Trophoblast cell (in vitro differentiated cells and primary cell): ENCODE data around the gene FAM53A.

Source experiments
- DNase-seq, 2 donors: peaks; one replicate each; pipeline ENCODE4 v3.0.0-alpha.2; 2016
- H2AFZ ChIP-seq: 2 replicates; pipeline ENCODE4 v1.6.1; 2013; ENCODE audit warnings: low read length, moderate library complexity, mild to moderate bottlenecking; ENCODE audit not compliant: insufficient read depth, poor library complexity
- H2AK5ac ChIP-seq: 2 replicates; pipeline ENCODE4 v1.6.1; 2013; ENCODE audit warnings: mild to moderate bottlenecking, low read length
- H2BK120ac ChIP-seq: 2 replicates; pipeline ENCODE4 v1.6.1; 2013; ENCODE audit warnings: low read length, mild to moderate bottlenecking, moderate library complexity; ENCODE audit not compliant: insufficient read depth, poor library complexity
- H2BK12ac ChIP-seq: 2 replicates; pipeline ENCODE4 v1.6.1; 2013; ENCODE audit warnings: mild to moderate bottlenecking, low read length, moderate library complexity
- H2BK5ac ChIP-seq: 2 replicates; pipeline ENCODE4 v1.6.1; 2013; ENCODE audit warnings: low read length, low read depth, moderate library complexity, mild to moderate bottlenecking; ENCODE audit not compliant: poor library complexity
- H3K14ac ChIP-seq: 2 replicates; pipeline ENCODE4 v1.6.1; 2013; ENCODE audit warnings: mild to moderate bottlenecking, low read length
- H3K18ac ChIP-seq: 2 replicates; pipeline ENCODE4 v1.6.1; 2013; ENCODE audit warnings: mild to moderate bottlenecking, low read length
- H3K23ac ChIP-seq: 2 replicates; pipeline ENCODE4 v1.6.1; 2013; ENCODE audit warnings: low read length
- H3K27ac ChIP-seq: 2 replicates; pipeline ENCODE4 v1.5.1; 2013; ENCODE audit warnings: low read depth, mild to moderate bottlenecking, inconsistent platforms, low read length, moderate library complexity
- H3K27me3 ChIP-seq: 2 replicates; pipeline ENCODE4 v1.6.1; 2013; ENCODE audit warnings: inconsistent platforms, mild to moderate bottlenecking, low read length, moderate library complexity; ENCODE audit not compliant: insufficient read depth
- H3K36me3 ChIP-seq, 2 experiments: 1 replicate in 1 of 2; 2 replicates in 1 of 2; pipeline ENCODE4 v1.6.1; 2013; ENCODE audit warnings: low read length in 2 of 2, mild to moderate bottlenecking in 2 of 2, moderate library complexity in 1 of 2; ENCODE audit not compliant: insufficient read depth in 2 of 2, control insufficient read depth in 1 of 2
- H3K4ac ChIP-seq: 2 replicates; pipeline ENCODE4 v1.6.1; 2013; ENCODE audit warnings: low read depth, mild to moderate bottlenecking, low read length, moderate library complexity
- H3K4me1 ChIP-seq, 2 experiments: 1 replicate in 1 of 2; 2 replicates in 1 of 2; pipeline ENCODE4 v1.6.1; 2013; ENCODE audit warnings: low read length in 2 of 2, mild to moderate bottlenecking in 2 of 2, moderate library complexity in 1 of 2; ENCODE audit not compliant: insufficient read depth in 2 of 2, control insufficient read depth in 1 of 2
- H3K4me2 ChIP-seq: 2 replicates; pipeline ENCODE4 v1.6.1; 2013; ENCODE audit warnings: inconsistent platforms, mild to moderate bottlenecking, low read length, moderate library complexity
- H3K4me3 ChIP-seq: 2 replicates; pipeline ENCODE4 v1.5.1; 2013; ENCODE audit warnings: mild to moderate bottlenecking, low read depth, low read length, inconsistent platforms
- H3K79me1 ChIP-seq: one replicate; pipeline ENCODE4 v1.6.1; 2013; ENCODE audit warnings: low read length
- H3K79me2 ChIP-seq: 2 replicates; pipeline ENCODE4 v1.6.1; 2013; ENCODE audit warnings: low read length, mild to moderate bottlenecking; ENCODE audit not compliant: control insufficient read depth, insufficient read depth, poor library complexity
- H3K9ac ChIP-seq: 2 replicates; pipeline ENCODE4 v1.6.1; 2013; ENCODE audit warnings: mild to moderate bottlenecking, low read length
- H3K9me3 ChIP-seq: 2 replicates; pipeline ENCODE4 v1.6.1; 2013; ENCODE audit warnings: low read depth, mild to moderate bottlenecking, control low read depth, inconsistent platforms, low read length; ENCODE audit not compliant: insufficient read depth
- H4K12ac ChIP-seq: 2 replicates; pipeline ENCODE4 v1.6.1; 2013; ENCODE audit warnings: low read depth, mild to moderate bottlenecking, low read length, moderate library complexity
- H4K8ac ChIP-seq: 2 replicates; pipeline ENCODE4 v1.6.1; 2013; ENCODE audit warnings: low read depth, mild to moderate bottlenecking, low read length, moderate library complexity
- H4K91ac ChIP-seq: one replicate; pipeline ENCODE4 v1.6.1; 2013; ENCODE audit warnings: low read depth, mild to moderate bottlenecking, low read length, moderate library complexity
- WGBS: extraction: QIAGEN DNeasy Blood & Tissue Kit; methylation state at CpG from one replicate; pipeline ENCODE4 v1.1.7; 2013; ENCODE audit warnings: missing lambda C conversion rate; ENCODE audit not compliant: insufficient read length, insufficient coverage; ENCODE audit errors: extremely low coverage; 5-methylcytosine and 5-hydroxymethylcytosine counted together

FAM53A gene

DNA sequence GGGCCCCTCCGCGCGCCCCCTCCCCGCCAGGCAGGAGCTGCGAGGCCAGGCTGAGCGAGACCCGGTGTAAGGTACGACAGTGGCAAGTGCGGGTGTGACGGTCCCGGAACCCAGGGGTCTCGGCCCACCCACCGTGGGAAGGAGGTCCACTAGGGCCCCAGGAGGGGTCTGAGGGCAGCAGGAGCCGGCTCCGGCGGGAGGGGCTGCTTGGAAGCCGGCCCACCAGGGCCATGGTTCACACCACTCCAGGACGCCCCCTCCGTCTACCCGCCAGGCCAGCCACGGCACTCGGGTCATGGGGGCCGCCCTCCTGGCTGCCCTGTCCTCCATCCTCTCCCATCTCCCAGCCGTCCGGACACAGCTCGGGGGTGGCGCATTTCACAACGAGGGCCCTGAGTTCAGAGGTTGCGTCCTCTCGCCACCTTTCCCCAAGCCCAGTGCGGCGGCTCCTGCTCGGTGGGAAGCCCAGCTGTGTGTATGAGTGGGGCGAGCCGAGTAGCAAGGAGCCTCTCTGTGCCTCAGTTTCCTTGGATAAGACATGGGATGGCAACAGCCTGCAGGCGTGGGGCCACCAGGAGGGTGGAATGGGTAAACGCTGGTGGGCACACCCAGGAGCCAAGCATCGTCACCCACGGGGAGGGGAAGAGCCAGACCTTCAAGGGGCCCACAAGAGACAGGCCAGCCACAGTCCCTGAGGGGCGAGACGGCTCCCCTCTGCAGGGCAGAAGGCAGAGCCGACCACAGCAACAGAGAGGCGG is 81.3 kb downstream of the FAM53A start:
- no peak overlapping the region for H4K12ac ChIP-seq
- no peak overlapping the region for H3K14ac ChIP-seq
- no CpG with 5 or more reads among the region's 43 CpGs for WGBS
- H4K91ac ChIP-seq, result no peak overlapping the region
- H3K23ac ChIP-seq, result no peak overlapping the region
- no peak overlapping the region for H3K4me2 ChIP-seq
- no peak overlapping the region for H3K9ac ChIP-seq
- H3K36me3 ChIP-seq, result no peaks in the 10 kb centered on the region
- no peaks in the 10 kb centered on the region for H3K27me3 ChIP-seq
- H3K79me2 ChIP-seq, result no peaks in the 10 kb centered on the region
- H2BK12ac ChIP-seq, result no peak overlapping the region
- peaks cover 3% of the 10 kb centered on the region for H3K9me3 ChIP-seq
- no peaks in the 10 kb centered on the region for H3K4me1 ChIP-seq
- no peak overlapping the region for H3K4ac ChIP-seq
- no peak overlapping the region for H4K8ac ChIP-seq
- no peak overlapping the region for H2BK120ac ChIP-seq
- DNase-seq, result no peak
- H3K79me1 ChIP-seq, result no peaks in the 10 kb centered on the region
- no peak overlapping the region for H2AFZ ChIP-seq
- H2AK5ac ChIP-seq, result no peak overlapping the region
- no peak overlapping the region for H3K27ac ChIP-seq
- H2BK5ac ChIP-seq, result no peak overlapping the region
- H3K4me3 ChIP-seq, result no peak overlapping the region
- no peak overlapping the region for H3K18ac ChIP-seq

DNA sequence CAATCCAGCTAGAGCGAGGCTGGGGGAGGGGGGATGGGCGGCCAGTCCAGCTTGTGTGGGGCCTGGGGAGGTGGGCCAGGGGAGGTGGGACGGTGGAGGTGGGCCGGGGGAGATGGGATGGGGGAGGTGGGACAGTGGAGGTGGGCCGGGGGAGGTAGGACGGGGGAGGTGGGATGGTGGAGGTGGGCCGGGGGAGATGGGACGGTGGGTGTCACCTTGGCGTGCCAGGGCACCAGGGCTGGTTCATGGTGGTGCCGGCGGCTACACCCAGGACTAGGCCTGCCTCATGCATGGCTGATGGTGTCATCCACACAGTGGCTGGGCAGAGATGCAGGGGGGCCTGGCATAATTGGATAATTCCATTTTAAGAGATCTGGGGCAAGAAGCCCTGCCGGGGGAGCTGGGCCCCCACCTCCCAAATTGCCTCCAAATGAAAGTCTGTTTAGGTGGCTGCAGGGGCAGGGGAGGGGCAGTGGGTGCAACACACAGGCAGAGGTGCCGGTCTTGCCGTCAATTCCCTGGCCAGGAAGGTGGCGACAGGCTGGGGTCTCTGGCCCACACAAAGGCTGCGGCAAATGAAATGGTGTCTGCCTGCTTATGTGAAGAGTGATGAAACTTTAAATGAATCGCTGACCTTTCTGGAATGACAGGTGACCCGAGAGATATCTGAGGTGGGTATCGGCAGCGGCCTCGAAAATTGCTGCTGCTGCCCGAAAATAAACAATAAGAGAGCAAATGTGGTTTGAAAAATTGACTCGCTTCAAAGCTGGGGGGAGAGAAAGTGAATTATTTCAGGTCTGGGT is 82.1 kb downstream of the FAM53A start:
- H3K4me2 ChIP-seq, result no peak overlapping the region
- no peaks in the 10 kb centered on the region for H3K79me2 ChIP-seq
- H3K27me3 ChIP-seq, result no peaks in the 10 kb centered on the region
- no peak overlapping the region for H3K14ac ChIP-seq
- peaks cover 3% of the 10 kb centered on the region for H3K9me3 ChIP-seq
- no peak overlapping the region for H4K91ac ChIP-seq
- H3K4ac ChIP-seq, result no peak overlapping the region
- no peak overlapping the region for H3K23ac ChIP-seq
- no peak overlapping the region for H4K8ac ChIP-seq
- H2BK12ac ChIP-seq, result no peak overlapping the region
- no peak overlapping the region for H3K27ac ChIP-seq
- DNase-seq, result no peak
- H2BK120ac ChIP-seq, result no peak overlapping the region
- H3K4me1 ChIP-seq, result no peaks in the 10 kb centered on the region
- H3K18ac ChIP-seq, result no peak overlapping the region
- H3K4me3 ChIP-seq, result no peak overlapping the region
- no CpG with 5 or more reads among the region's 23 CpGs for WGBS
- no peak overlapping the region for H2BK5ac ChIP-seq
- no peaks in the 10 kb centered on the region for H3K36me3 ChIP-seq
- H2AK5ac ChIP-seq, result no peak overlapping the region
- H2AFZ ChIP-seq, result no peak overlapping the region
- H3K9ac ChIP-seq, result no peak overlapping the region
- no peaks in the 10 kb centered on the region for H3K79me1 ChIP-seq
- H4K12ac ChIP-seq, result no peak overlapping the region

DNA sequence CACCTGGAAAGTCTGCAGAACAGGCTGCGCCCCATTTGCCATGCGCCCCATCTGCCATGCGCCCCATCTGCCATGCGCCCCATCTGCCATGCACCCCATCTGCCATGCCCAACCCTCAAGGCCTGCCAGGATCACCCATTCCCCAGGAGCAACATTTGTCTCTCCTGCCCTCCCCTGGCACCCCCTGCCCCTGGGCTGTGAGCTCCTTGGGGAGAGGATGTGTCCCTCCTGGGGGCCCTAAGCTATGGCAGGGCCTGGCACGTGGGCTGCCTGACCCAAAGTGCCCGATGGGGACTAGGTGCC is 82.6 kb downstream of the FAM53A start:
- H3K9me3 ChIP-seq, result peaks cover 3% of the 10 kb centered on the region
- H3K4ac ChIP-seq, result no peak overlapping the region
- no CpG with 5 or more reads among the region's 6 CpGs for WGBS
- H4K12ac ChIP-seq, result no peak overlapping the region
- H2BK12ac ChIP-seq, result no peak overlapping the region
- DNase-seq, result no peak
- H3K4me1 ChIP-seq, result no peaks in the 10 kb centered on the region
- no peak overlapping the region for H2AFZ ChIP-seq
- H3K23ac ChIP-seq, result no peak overlapping the region
- H3K4me3 ChIP-seq, result no peak overlapping the region
- no peak overlapping the region for H2AK5ac ChIP-seq
- no peak overlapping the region for H2BK120ac ChIP-seq
- H3K4me2 ChIP-seq, result no peak overlapping the region
- H3K9ac ChIP-seq, result no peak overlapping the region
- no peaks in the 10 kb centered on the region for H3K79me1 ChIP-seq
- no peak overlapping the region for H3K14ac ChIP-seq
- H3K79me2 ChIP-seq, result no peaks in the 10 kb centered on the region
- no peak overlapping the region for H4K91ac ChIP-seq
- H2BK5ac ChIP-seq, result no peak overlapping the region
- no peak overlapping the region for H3K27ac ChIP-seq
- H3K27me3 ChIP-seq, result no peaks in the 10 kb centered on the region
- no peak overlapping the region for H4K8ac ChIP-seq
- no peaks in the 10 kb centered on the region for H3K36me3 ChIP-seq
- H3K18ac ChIP-seq, result no peak overlapping the region

DNA sequence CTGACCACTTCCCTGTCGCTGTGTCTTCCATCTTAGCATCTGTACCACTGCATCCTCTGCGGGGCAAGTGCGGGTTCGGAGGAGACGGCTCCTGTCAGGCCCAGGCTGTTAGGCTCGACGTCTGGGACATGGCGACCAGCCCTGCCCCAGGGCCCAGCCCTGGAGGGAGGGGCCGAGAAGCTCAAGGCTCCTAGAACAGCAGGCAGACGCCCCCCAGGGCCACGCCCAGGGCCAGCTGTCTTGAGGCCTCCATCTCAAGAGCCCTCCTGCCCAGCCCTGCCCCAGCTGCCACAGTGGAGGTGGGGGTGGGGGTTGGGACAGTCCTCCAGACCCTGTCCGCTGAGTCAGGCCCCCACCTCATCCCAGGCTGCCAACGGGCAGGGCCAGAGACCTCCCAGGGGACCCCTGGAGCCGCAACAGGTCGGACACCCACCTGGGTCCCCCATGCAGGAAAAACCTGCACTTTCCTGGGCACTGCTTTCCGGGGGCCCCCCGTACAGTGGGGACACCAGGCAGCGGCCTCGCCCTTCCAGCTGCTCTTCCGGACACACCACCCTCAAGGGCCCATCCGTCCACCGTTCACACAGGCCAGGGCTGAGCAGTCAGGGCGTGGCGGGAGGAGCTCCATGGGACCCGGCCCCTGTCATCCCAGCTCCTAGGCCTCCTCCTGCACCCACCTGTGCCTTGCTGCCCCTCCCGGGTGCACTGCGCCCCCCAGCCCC is 83.1 kb downstream of the FAM53A start:
- H3K4me2 ChIP-seq, result no peak overlapping the region
- H2BK5ac ChIP-seq, result no peak overlapping the region
- WGBS, result no CpG with 5 or more reads among the region's 27 CpGs
- H4K91ac ChIP-seq, result no peak overlapping the region
- H3K4ac ChIP-seq, result no peak overlapping the region
- no peak overlapping the region for H2BK120ac ChIP-seq
- H3K4me3 ChIP-seq, result no peak overlapping the region
- H3K4me1 ChIP-seq, result no peaks in the 10 kb centered on the region
- peaks cover 4% of the 10 kb centered on the region for H3K9me3 ChIP-seq
- H3K23ac ChIP-seq, result no peak overlapping the region
- no peak overlapping the region for H3K14ac ChIP-seq
- H3K36me3 ChIP-seq, result no peaks in the 10 kb centered on the region
- no peak overlapping the region for H3K27ac ChIP-seq
- no peak overlapping the region for H4K8ac ChIP-seq
- H2BK12ac ChIP-seq, result no peak overlapping the region
- DNase-seq, result no peak
- H3K18ac ChIP-seq, result no peak overlapping the region
- H4K12ac ChIP-seq, result no peak overlapping the region
- no peak overlapping the region for H2AK5ac ChIP-seq
- H3K9ac ChIP-seq, result no peak overlapping the region
- no peak overlapping the region for H2AFZ ChIP-seq
- no peaks in the 10 kb centered on the region for H3K27me3 ChIP-seq
- H3K79me1 ChIP-seq, result no peaks in the 10 kb centered on the region
- no peaks in the 10 kb centered on the region for H3K79me2 ChIP-seq
